GM12878 (cell line): Measurements from ENCODE around the gene KRTAP12-4. TPM values are rescaled to one million over a fixed set of nuclear protein-coding genes. Genes with fewer than 3 reads are reported as not detected.

ENCODE experiments used
- ATAC-seq: fragments of 200-7000 bp; cut with Tn5 transposase; 3 replicates; pipeline ENCODE4 v1.9.1; 2020; ENCODE audit warnings: mild to moderate bottlenecking, moderate library complexity
- BruUV-seq: library from RNA; stranded (reverse); fragments of 400-500 nt; replicated peaks from 2 replicates; lab custom pipeline; 2021; lab: Mats Ljungman, UMichigan
- CTCF ChIA-PET: fragments of 300-600 bp; sonication (Branson Sonifier 250); formaldehyde crosslinking; extraction: SDS; loops from one replicate; lab custom pipeline; 2021; ENCODE audit warnings: inconsistent platforms; lab: Yijun Ruan, JAX
- POLR2A ChIA-PET: fragments of 350-600 bp; formaldehyde crosslinking; extraction: SDS; loops from one replicate; lab custom pipeline; 2021; ENCODE audit warnings: inconsistent platforms; lab: Charles Lee
- RAD21 ChIA-PET: fragments of 300-600 bp; sonication (Branson Sonifier 250); formaldehyde crosslinking; loops from one replicate; lab custom pipeline; 2023; ENCODE audit warnings: antibody characterized with exemption; ENCODE audit not compliant: unreplicated experiment; lab: Charles Lee
- SMC1A ChIA-PET: fragments of 300-600 bp; sonication (Branson Sonifier 250); formaldehyde crosslinking; loops from one replicate; lab custom pipeline; 2023; ENCODE audit not compliant: unreplicated experiment, uncharacterized antibody; lab: Charles Lee
- DNase-seq: peaks from one replicate; pipeline ENCODE4 v3.0.0-alpha.2; 2011; ENCODE audit warnings: low read depth, low spot score
- FAIRE-seq: peaks from 3 replicates; lab custom pipeline; 2011; peaks lifted over from hg19 to GRCh38; lab: Jason Lieb, UNC
- H2AFZ ChIP-seq: 2 replicates; pipeline ENCODE4 v1.6.0; 2011; ENCODE audit warnings: low read depth, low read length, control low read depth; ENCODE audit not compliant: control insufficient read depth
- H3K27ac ChIP-seq: 2 replicates; pipeline ENCODE4 v1.5.1; 2011; ENCODE audit warnings: control low read depth; ENCODE audit not compliant: control insufficient read depth, insufficient read depth
- H3K27me3 ChIP-seq, 2 experiments: replicated peaks in 1 of 2; 2 replicates each; pipeline versions ENCODE4 v1.6.0 to v1.6.1; 2011; ENCODE audit warnings: low read length in 1 of 2; ENCODE audit not compliant: control insufficient read depth in 2 of 2, insufficient read depth in 2 of 2
- H3K36me3 ChIP-seq, 2 experiments: 2 replicates each; pipeline ENCODE4 v1.5.1; 2011; ENCODE audit warnings: low read length in 1 of 2; ENCODE audit not compliant: control insufficient read depth in 2 of 2, insufficient read depth in 2 of 2
- H3K4me1 ChIP-seq: 2 replicates; pipeline ENCODE4 v1.6.1; 2011; ENCODE audit warnings: mild to moderate bottlenecking, low read length, moderate library complexity, mixed read lengths; ENCODE audit not compliant: control insufficient read depth, insufficient read depth
- H3K4me2 ChIP-seq: 2 replicates; pipeline ENCODE4 v1.6.0; 2011; ENCODE audit warnings: control low read depth; ENCODE audit not compliant: control insufficient read depth, insufficient read depth
- H3K4me3 ChIP-seq: fragments of 200-600 bp; sonication (generic); 2 replicates; pipeline ENCODE4 v1.5.1; 2016
- H3K79me2 ChIP-seq: 2 replicates; pipeline ENCODE4 v1.6.0; 2011; ENCODE audit warnings: low read length; ENCODE audit not compliant: control insufficient read depth, insufficient read depth
- H3K9ac ChIP-seq: 2 replicates; pipeline ENCODE4 v1.8.0; 2011; ENCODE audit warnings: low read length, control low read depth, mixed read lengths; ENCODE audit not compliant: control insufficient read depth, insufficient read depth
- H3K9me3 ChIP-seq: replicated peaks from 3 replicates; pipeline ENCODE4 v1.5.1; 2011; ENCODE audit warnings: mild to moderate bottlenecking, low read length; ENCODE audit not compliant: control insufficient read depth, insufficient read depth
- H4K20me1 ChIP-seq: 2 replicates; pipeline ENCODE4 v1.6.0; 2011; ENCODE audit not compliant: control insufficient read depth, insufficient read depth
- ATF7 ChIP-seq: fragments of 450-650 bp; IDR thresholded peaks from 2 replicates; pipeline ENCODE4 v1.6.1; 2016; ENCODE audit warnings: low read depth, mild to moderate bottlenecking
- CHD1 ChIP-seq: IDR thresholded peaks from 2 replicates; pipeline ENCODE4 v1.6.1; 2012; ENCODE audit warnings: low read depth, low read length, improper control_type of control experiment
- NBN ChIP-seq: fragments of 450-650 bp; IDR thresholded peaks from 2 replicates; pipeline ENCODE4 v1.6.1; 2016
- RELA ChIP-seq: fragments of 450-650 bp; IDR thresholded peaks from 2 replicates; pipeline ENCODE4 v1.8.0; 2014; ENCODE audit warnings: borderline replicate concordance; ENCODE audit not compliant: partially characterized antibody
- SMC3 ChIP-seq: IDR thresholded peaks from 2 replicates; pipeline ENCODE4 v1.6.1; 2011; ENCODE audit warnings: low read length, improper control_type of control experiment, borderline replicate concordance
- ZNF592 ChIP-seq: fragments of 450-650 bp; IDR thresholded peaks from 2 replicates; pipeline ENCODE4 v1.6.1; 2017; ENCODE audit warnings: mild to moderate bottlenecking, moderate library complexity
- WGBS: methylation state at CpG from one replicate; pipeline ENCODE4 v1.1.6; 2016; ENCODE audit warnings: low lambda C conversion rate; ENCODE audit not compliant: insufficient replicate concordance, insufficient coverage; ENCODE audit errors: missing lambda C conversion rate; 5-methylcytosine and 5-hydroxymethylcytosine counted together
- in situ Hi-C: fragments of 300-500 bp; cut with MboI; formaldehyde crosslinking; loops from 9 replicates; pipeline ENCODE4 v1.14.3; 2018; ENCODE audit warnings: mixed read lengths
- intact Hi-C: fragments of 100-400 bp; cut with micrococcal nuclease; formaldehyde crosslinking; loops from one replicate; pipeline ENCODE4 v1.14.2; 2022; ENCODE audit not compliant: unreplicated experiment
- polyA plus RNA-seq, 11 experiments: library from polyadenylated mRNA; depleted of rRNA in 4 of 11; unstranded in 6 of 11; stranded (reverse) in 5 of 11; fragments of >200 nt; fragmentation: Nextera tagmentation in 4 of 11; fragmentation: Illumina TruSeq in 1 of 11; extraction: Ambion mirVana in 4 of 11; extraction: Trizol in 1 of 11; gene quantifications; 1 replicate in 1 of 11; 2 replicates in 10 of 11; pipeline versions ENCODE4 v1.2.1 to v1.2.3, GENCODE V29; 2011 to 2016; ENCODE audit warnings: inconsistent platforms in 2 of 11, missing spikeins in 2 of 11, low read depth in 1 of 11
- total RNA-seq, 4 experiments: library from RNA; depleted of rRNA in 3 of 4; stranded (reverse); fragments of >200 nt in 3 of 4; fragmentation: Illumina TruSeq in 1 of 4; extraction: Trizol in 1 of 4; gene quantifications; 2 replicates each; pipeline versions ENCODE4 v1.2.1 to v1.2.3, GENCODE V29; 2013 to 2021

The KRTAP12-4 gene
- total and polyA plus RNA-seq, 10 of the 15 experiments (the other 5 are each of a cell fraction or from before 2014, with no cell fraction given) = not detected

DNA sequence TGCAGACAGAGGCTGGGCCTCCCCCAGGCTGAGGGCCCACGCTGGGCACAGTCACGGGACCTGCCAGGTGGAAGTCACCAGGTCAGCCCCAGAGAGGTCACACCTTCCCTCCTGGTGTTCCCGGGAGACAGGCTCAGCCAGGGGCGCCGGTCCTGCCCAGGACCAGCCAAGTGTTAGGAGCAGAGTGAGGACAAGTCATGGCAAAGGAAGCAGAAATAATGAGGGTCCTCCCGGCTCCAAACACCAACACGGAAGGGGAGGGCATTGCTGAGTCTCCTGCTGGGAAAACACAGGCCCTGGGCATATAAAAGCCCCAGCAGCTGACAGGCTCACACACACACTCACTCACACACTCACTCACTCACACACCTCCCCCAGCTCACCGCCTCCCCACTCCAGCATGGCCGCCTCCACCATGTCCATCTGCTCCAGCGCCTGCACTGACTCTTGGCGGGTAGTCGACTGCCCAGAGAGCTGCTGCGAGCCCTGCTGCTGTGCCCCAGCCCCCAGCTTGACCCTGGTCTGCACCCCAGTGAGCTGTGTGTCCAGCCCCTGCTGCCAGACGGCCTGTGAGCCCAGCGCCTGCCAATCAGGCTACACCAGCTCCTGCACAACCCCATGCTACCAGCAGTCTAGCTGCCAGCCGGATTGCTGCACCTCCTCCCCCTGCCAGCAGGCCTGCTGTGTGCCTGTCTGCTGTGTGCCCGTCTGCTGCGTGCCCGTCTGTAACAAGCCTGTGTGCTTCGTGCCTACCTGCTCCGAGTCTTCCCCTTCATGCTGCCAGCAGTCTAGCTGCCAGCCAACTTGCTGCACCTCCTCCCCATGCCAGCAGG lies 17.2 kb downstream of the KRTAP12-4 start, which contains the start of gene KRTAP10-10:
KRTAP10-10 (plus strand) TSS at position 339 of the 833 bp plus-strand sequence; CDS start at position 401, 62 bp downstream.
- CTCF ChIA-PET = no interaction called here
- no peak within 1 kb of the TSS for H3K4me2 ChIP-seq
- H3K36me3 ChIP-seq = no peaks in the 10 kb centered on the region
- no peak within 1 kb of the TSS for H3K4me3 ChIP-seq
- FAIRE-seq (no peak), DNase-seq (no peak), ATAC-seq (no peak)
- H3K27ac ChIP-seq = no peak within 1 kb of the TSS
- intact Hi-C loops = no loop called here
- H3K9ac ChIP-seq = no peak within 1 kb of the TSS
- no peaks in the 10 kb centered on the region; the same call in 2 of the 3 replicates for H3K9me3 ChIP-seq
- POLR2A ChIA-PET = no interaction called here
- in situ Hi-C loops = no loop called here
- H3K79me2 ChIP-seq = no peaks in the 10 kb centered on the region
- 37% methylated on average over 21 of the region's 21 CpGs for WGBS
- no TSS peak for BruUV-seq
- no peaks in the 10 kb centered on the region for H4K20me1 ChIP-seq
- H3K27me3 ChIP-seq = no peaks in the 10 kb centered on the region
- TF ChIP-seq RELA = no peak
- TF ChIP-seq CHD1 = no peak
- no peak for TF ChIP-seq ATF7
- TF ChIP-seq ZNF592 = no peak
- no peak for TF ChIP-seq NBN
- no peak for TF ChIP-seq SMC3
- SMC1A ChIA-PET = no interaction called here
- no peaks in the 10 kb centered on the region for H3K4me1 ChIP-seq
- RAD21 ChIA-PET = no interaction called here
- no peak within 1 kb of the TSS for H2AFZ ChIP-seq
